Progenitor cell of endocrine pancreas (in vitro differentiated cells): ENCODE results near the gene GNAI2. TPM values are rescaled to one million over a fixed set of nuclear protein-coding genes. Genes with fewer than 3 reads are reported as not detected.

Experiments used
- DNase-seq: peaks from one replicate; pipeline ENCODE4 v3.0.0; 2021; ENCODE audit warnings: low spot score; ENCODE audit not compliant: unreplicated experiment
- H3K27ac Mint-ChIP-seq: 2 replicates; pipeline ENCODE4 v1.8.0; 2021; ENCODE audit warnings: mild to moderate bottlenecking, moderate library complexity, mixed read lengths
- H3K27me3 Mint-ChIP-seq: 2 replicates; pipeline ENCODE4 v1.8.0; 2021; ENCODE audit warnings: mixed read lengths
- H3K36me3 Mint-ChIP-seq: 2 replicates; pipeline ENCODE4 v1.8.0; 2022; ENCODE audit warnings: mixed read lengths; ENCODE audit not compliant: insufficient read depth
- H3K4me1 Mint-ChIP-seq: 2 replicates; pipeline ENCODE4 v1.8.0; 2021; ENCODE audit warnings: low read depth, mixed read lengths
- H3K4me3 Mint-ChIP-seq: 2 replicates; pipeline ENCODE4 v1.8.0; 2021; ENCODE audit warnings: low read depth, mild to moderate bottlenecking, moderate library complexity, mixed read lengths
- H3K9me3 Mint-ChIP-seq: 2 replicates; pipeline ENCODE4 v1.8.0; 2021; ENCODE audit warnings: low read depth, mixed read lengths
- CTCF ChIP-seq: fragments of 200-600 bp; sonication (generic); IDR thresholded peaks from one replicate; pipeline ENCODE4 v1.5.0; 2021; ENCODE audit warnings: antibody characterized with exemption, mild to moderate bottlenecking; ENCODE audit not compliant: unreplicated experiment
- long read RNA-seq: library from polyadenylated mRNA; unstranded; transcript quantifications from one replicate; pipeline ENCODE4 v2.0.0, GENCODE V29; 2020
- total RNA-seq: library from RNA; stranded (reverse); gene quantifications from 2 replicates; pipeline ENCODE4 v1.2.1, GENCODE V29; 2021

GNAI2 gene
- 158 and 171 TPM in 2 replicates for total RNA-seq
- long read RNA-seq, partial matches to known transcripts, result 0 of 3 reads
- long read RNA-seq, other reads (novel, unspliced or antisense), result 2 of 3 reads

- H3K4me1 Mint-ChIP-seq, result peaks cover 38% of the 10 kb centered on the region
- peak; percentile 97 for DNase-seq
- H3K36me3 Mint-ChIP-seq, result no peaks in the 10 kb centered on the region
- H3K9me3 Mint-ChIP-seq, result no peaks in the 10 kb centered on the region
- peak within 1 kb of the TSS; percentile 92 for H3K27ac Mint-ChIP-seq
- H3K27me3 Mint-ChIP-seq, result no peaks in the 10 kb centered on the region
- no peak for TF ChIP-seq CTCF
- peak within 1 kb of the TSS; percentile 93 for H3K4me3 Mint-ChIP-seq
Measured at GRCh38 chr3:50235716-50236483, at the start of gene GNAI2. GNAI2 (plus strand) TSS chr3:50236204; CDS start chr3:50236336, 132 bp downstream.

- peaks cover 4% of the 10 kb centered on the region for H3K27me3 Mint-ChIP-seq
- H3K27ac Mint-ChIP-seq, result no peak overlapping the region
- no peak overlapping the region for H3K4me3 Mint-ChIP-seq
- TF ChIP-seq CTCF, result no peak
- peaks cover 2% of the 10 kb centered on the region for H3K36me3 Mint-ChIP-seq
- peaks cover 6% of the 10 kb centered on the region for H3K4me1 Mint-ChIP-seq
- no peaks in the 10 kb centered on the region for H3K9me3 Mint-ChIP-seq
- DNase-seq, result no peak
Measured at GRCh38 chr3:50187750-50188149, 48.3 kb upstream of the GNAI2 start.

GRCh38 chr3:50189274-50189673 is 46.7 kb upstream of the GNAI2 start:
- Mint-ChIP-seq H3K9me3 (no peaks in the 10 kb centered on the region), H3K27ac (no peak overlapping the region), H3K4me3 (no peak overlapping the region), H3K36me3 (peaks cover under 1% of the 10 kb centered on the region), H3K4me1 (no peaks in the 10 kb centered on the region), H3K27me3 (peaks cover 5% of the 10 kb centered on the region)
- DNase-seq, result peak; percentile 58
- peak; percentile 81 for TF ChIP-seq CTCF

- no peak for TF ChIP-seq CTCF
- H3K9me3 Mint-ChIP-seq, result no peaks in the 10 kb centered on the region
- no peaks in the 10 kb centered on the region for H3K4me1 Mint-ChIP-seq
- no peak overlapping the region for H3K4me3 Mint-ChIP-seq
- H3K27ac Mint-ChIP-seq, result no peak overlapping the region
- H3K27me3 Mint-ChIP-seq, result peaks cover 5% of the 10 kb centered on the region
- no peaks in the 10 kb centered on the region for H3K36me3 Mint-ChIP-seq
- no peak for DNase-seq
Measured at GRCh38 chr3:50189989-50190388, 46.0 kb upstream of the GNAI2 start.

- no peaks in the 10 kb centered on the region for H3K9me3 Mint-ChIP-seq
- no peak for TF ChIP-seq CTCF
- H3K36me3 Mint-ChIP-seq, result no peaks in the 10 kb centered on the region
- no peak within 1 kb of the TSS for H3K27ac Mint-ChIP-seq
- peaks cover 3% of the 10 kb centered on the region for H3K4me1 Mint-ChIP-seq
- DNase-seq, result no peak
- peaks cover 5% of the 10 kb centered on the region for H3K27me3 Mint-ChIP-seq
- H3K4me3 Mint-ChIP-seq, result no peak within 1 kb of the TSS
Measured at GRCh38 chr3:50190936-50191660, 44.9 kb upstream of the GNAI2 start, which contains the start of gene GNAT1. GNAT1 (plus strand) TSS chr3:50191610; CDS start chr3:50191726, 116 bp downstream.
